ENCODE measurements around the gene IFT22.
"Not testable (repeated sequence)": the region's sequence is repeated elsewhere in the genome, so short reads cannot be mapped to it uniquely, and the experiment has no call there.

The IFT22 gene

DNA sequence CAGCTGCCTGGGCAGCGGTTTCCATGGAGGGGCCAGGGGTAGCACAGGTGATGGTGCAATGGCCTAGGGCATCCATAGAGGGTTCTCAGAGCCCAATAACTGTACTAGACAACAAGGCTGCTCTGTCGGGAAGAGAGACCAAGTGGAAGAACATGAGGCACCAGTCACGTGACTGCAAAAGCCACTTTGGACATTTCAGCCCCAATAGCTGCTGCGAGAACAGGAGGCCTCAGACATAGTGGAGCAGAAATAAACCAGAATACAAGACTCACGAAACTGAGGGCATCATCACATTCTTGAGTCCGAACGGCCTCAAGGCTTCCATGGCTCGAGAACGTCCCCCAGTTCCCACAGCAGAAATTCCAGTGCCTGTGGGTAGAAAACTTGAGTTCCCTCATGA is 44.5 kb downstream of the IFT22 start:
- no peak for DNase-seq

- DNase-seq: no peak
These were observed 48.4 kb downstream of the IFT22 start for GRCh38 chr7:101273206-101273605.

DNA sequence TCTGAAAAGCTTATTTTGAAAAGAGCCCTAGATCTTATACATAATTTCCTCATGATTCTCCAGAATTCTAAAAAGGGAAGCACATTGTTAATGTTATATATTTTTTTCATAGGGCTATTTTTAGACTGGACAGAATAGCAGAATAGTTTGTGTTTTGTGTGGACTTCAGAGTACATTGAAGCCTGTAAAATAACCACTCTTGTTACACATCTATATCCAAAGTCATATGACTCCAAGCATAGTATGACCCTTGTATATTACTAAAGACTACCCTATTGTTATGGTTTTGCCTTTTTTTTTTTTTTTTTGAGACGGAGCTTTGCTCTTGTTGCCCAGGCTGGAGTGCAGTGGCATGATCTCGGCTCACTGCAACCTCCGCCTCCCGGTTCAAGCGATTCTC is 50.6 kb downstream of the IFT22 start:
- DNase-seq: no peak

DNA sequence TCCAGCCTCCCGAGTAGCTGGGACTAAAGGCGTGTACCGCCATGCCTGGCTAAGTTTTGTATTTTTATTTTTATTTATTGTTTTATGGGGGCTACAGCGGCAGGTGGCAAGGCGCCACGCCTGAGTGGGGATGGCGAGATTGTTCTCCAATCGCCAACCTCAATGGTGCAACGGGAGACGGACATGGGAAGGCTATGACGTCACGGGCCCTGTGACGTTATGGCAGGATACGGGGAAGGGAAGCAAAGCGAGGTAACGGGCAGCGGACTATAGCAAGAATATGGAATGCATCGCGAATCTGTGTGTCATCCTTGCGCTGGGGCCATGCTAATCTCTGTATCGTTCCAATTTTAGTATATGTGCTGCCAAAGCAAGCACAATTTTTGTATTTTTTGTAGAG is 51.9 kb downstream of the IFT22 start:
- no peak for DNase-seq

- DNase-seq: no peak
These were observed 55.7 kb downstream of the IFT22 start for GRCh38 chr7:101265622-101266516.

- DNase-seq: not testable (repeated sequence)
These were observed 57.4 kb downstream of the IFT22 start for GRCh38 chr7:101264102-101264706.

All from NCI-H524 (cell line).